HepG2 (cell line): ENCODE results near the gene TEX14. TPM values are rescaled to one million over a fixed set of nuclear protein-coding genes. Genes with fewer than 3 reads are reported as not detected.
A peak's percentile ranks its signal among the peaks of the same experiment; 100 is the strongest.

Experiments used
- CREB1 ChIP-seq, 2 experiments: fragments of 450-650 bp in 1 of 2; IDR thresholded peaks; 2 replicates each; pipeline ENCODE4 v1.6.1; 2016 to 2017; ENCODE audit warnings: control low read depth in 1 of 2, mild to moderate bottlenecking in 1 of 2, missing compliant biosample characterization in 1 of 2, missing genetic modification characterization in 1 of 2
- HDAC2 ChIP-seq: sonication (generic); formaldehyde crosslinking; IDR thresholded peaks from 2 replicates; pipeline ENCODE4 v1.4.0; 2020; ENCODE audit warnings: missing genetic modification reagents
- HNRNPK ChIP-seq: fragments of 200-400 bp; formaldehyde crosslinking; IDR thresholded peaks from 2 replicates; pipeline ENCODE4 v1.6.1; 2018; ENCODE audit warnings: low read length, low read depth, moderate library complexity, mild to moderate bottlenecking; ENCODE audit not compliant: poor library complexity, severe bottlenecking
- KAT7 ChIP-seq: IDR thresholded peaks from 2 replicates; pipeline ENCODE4 v1.6.1; 2018; ENCODE audit warnings: borderline replicate concordance, missing compliant biosample characterization
- MAFF ChIP-seq: IDR thresholded peaks from 2 replicates; pipeline ENCODE4 v1.6.1; 2011; ENCODE audit warnings: low read depth, low read length, improper control_type of control experiment
- NCOA1 ChIP-seq: sonication (generic); formaldehyde crosslinking; IDR thresholded peaks from 2 replicates; pipeline ENCODE4 v1.9.0; 2021; ENCODE audit warnings: missing genetic modification reagents
- NFIB ChIP-seq: sonication (generic); formaldehyde crosslinking; IDR thresholded peaks from 2 replicates; pipeline ENCODE4 v1.9.0; 2021; ENCODE audit warnings: missing genetic modification reagents, mild to moderate bottlenecking, borderline replicate concordance
- NKX3-1 ChIP-seq: sonication (generic); formaldehyde crosslinking; IDR thresholded peaks from 2 replicates; pipeline ENCODE4 v1.5.0; 2020; ENCODE audit warnings: missing genetic modification reagents
- PHF21A ChIP-seq: sonication (generic); formaldehyde crosslinking; IDR thresholded peaks from 2 replicates; pipeline ENCODE4 v1.5.0; 2020; ENCODE audit warnings: mild to moderate bottlenecking, missing genetic modification reagents
- SALL1 ChIP-seq: sonication (generic); formaldehyde crosslinking; IDR thresholded peaks from 2 replicates; pipeline ENCODE4 v1.8.0; 2022; ENCODE audit warnings: mild to moderate bottlenecking, missing genetic modification reagents
- SNAPC5 ChIP-seq: sonication (generic); formaldehyde crosslinking; IDR thresholded peaks from 2 replicates; pipeline ENCODE4 v1.8.1; 2023; ENCODE audit warnings: mild to moderate bottlenecking, missing genetic modification reagents, borderline replicate concordance
- ZBTB10 ChIP-seq: sonication (generic); formaldehyde crosslinking; IDR thresholded peaks from 2 replicates; pipeline ENCODE4 v1.4.0; 2020; ENCODE audit warnings: missing genetic modification reagents, borderline replicate concordance
- ZBTB21 ChIP-seq: sonication (generic); formaldehyde crosslinking; IDR thresholded peaks from 2 replicates; pipeline ENCODE4 v1.4.0; 2020; ENCODE audit warnings: missing genetic modification reagents
- ZKSCAN5 ChIP-seq: sonication (generic); formaldehyde crosslinking; IDR thresholded peaks from 2 replicates; pipeline ENCODE4 v1.5.1; 2020; ENCODE audit warnings: mild to moderate bottlenecking, missing genetic modification reagents
- ZNF329 ChIP-seq: sonication (generic); formaldehyde crosslinking; IDR thresholded peaks from 2 replicates; pipeline ENCODE4 v1.9.0; 2021; ENCODE audit warnings: low read depth, mild to moderate bottlenecking, missing genetic modification reagents
- ZNF362 ChIP-seq: sonication (generic); formaldehyde crosslinking; IDR thresholded peaks from 2 replicates; pipeline ENCODE4 v1.4.0; 2020; ENCODE audit warnings: missing genetic modification reagents, mild to moderate bottlenecking, borderline replicate concordance
- ZNF772 ChIP-seq: sonication (generic); formaldehyde crosslinking; IDR thresholded peaks from 2 replicates; pipeline ENCODE4 v1.5.0; 2020; ENCODE audit warnings: mild to moderate bottlenecking, missing genetic modification reagents
- polyA plus RNA-seq, 8 experiments: library from polyadenylated mRNA; depleted of rRNA in 3 of 8; stranded (reverse) in 7 of 8; unstranded in 1 of 8; fragments of >200 nt; fragmentation: Illumina TruSeq in 4 of 8; extraction: Trizol in 4 of 8; gene quantifications; 2 replicates each; pipeline versions ENCODE4 v1.2.1 to v1.2.3, GENCODE V29; 2011 to 2016; ENCODE audit warnings: low read depth in 4 of 8, missing spikeins in 1 of 8, mixed read lengths in 1 of 8; ENCODE audit not compliant: insufficient read depth in 1 of 8
- total RNA-seq, 5 experiments: library from RNA; depleted of rRNA; stranded (reverse); fragments of >200 nt; fragmentation: Illumina TruSeq; extraction: Trizol; gene quantifications; 2 replicates each; pipeline ENCODE4 v1.2.3, GENCODE V29; 2016; ENCODE audit warnings: low read depth in 1 of 5
- TF ChIP-seq, protein P1 (sequence below): sonication (generic); formaldehyde crosslinking; IDR thresholded peaks from 2 replicates; pipeline ENCODE4 v1.4.0; 2020; ENCODE audit warnings: mild to moderate bottlenecking, missing genetic modification reagents

The TEX14 gene
- total and polyA plus RNA-seq, 2 of the 13 experiments (the other 11 are each of a cell fraction or from before 2014, with no cell fraction given): 0.04 to 0.07 TPM

GRCh38 chr17:58531661-58532554 lies 159.9 kb downstream of the TEX14 start (continued):
- TF ChIP-seq PHF21A (no peak), NCOA1 (CRISPR knock-in tag) (no peak), ZBTB21 (CRISPR knock-in tag) (no peak), SALL1 (CRISPR knock-in tag) (no peak), ZKSCAN5 (no peak), KAT7 (CRISPR knock-in tag) (no peak), NKX3-1 (CRISPR knock-in tag) (no peak), SNAPC5 (CRISPR knock-in tag) (no peak), ZNF362 (CRISPR knock-in tag) (no peak), MAFF (no peak), ZNF772 (CRISPR knock-in tag) (no peak), NFIB (no peak), HDAC2 (no peak), ZNF329 (CRISPR knock-in tag) (no peak), ZBTB10 (CRISPR knock-in tag) (no peak), CREB1 (IDR thresholded peaks at IDR 0.05) (no peak), CREB1 (CRISPR knock-in tag; IDR thresholded peaks at IDR 0.05) (no peak), HNRNPK (no peak)
- TF ChIP-seq, protein P1, sequence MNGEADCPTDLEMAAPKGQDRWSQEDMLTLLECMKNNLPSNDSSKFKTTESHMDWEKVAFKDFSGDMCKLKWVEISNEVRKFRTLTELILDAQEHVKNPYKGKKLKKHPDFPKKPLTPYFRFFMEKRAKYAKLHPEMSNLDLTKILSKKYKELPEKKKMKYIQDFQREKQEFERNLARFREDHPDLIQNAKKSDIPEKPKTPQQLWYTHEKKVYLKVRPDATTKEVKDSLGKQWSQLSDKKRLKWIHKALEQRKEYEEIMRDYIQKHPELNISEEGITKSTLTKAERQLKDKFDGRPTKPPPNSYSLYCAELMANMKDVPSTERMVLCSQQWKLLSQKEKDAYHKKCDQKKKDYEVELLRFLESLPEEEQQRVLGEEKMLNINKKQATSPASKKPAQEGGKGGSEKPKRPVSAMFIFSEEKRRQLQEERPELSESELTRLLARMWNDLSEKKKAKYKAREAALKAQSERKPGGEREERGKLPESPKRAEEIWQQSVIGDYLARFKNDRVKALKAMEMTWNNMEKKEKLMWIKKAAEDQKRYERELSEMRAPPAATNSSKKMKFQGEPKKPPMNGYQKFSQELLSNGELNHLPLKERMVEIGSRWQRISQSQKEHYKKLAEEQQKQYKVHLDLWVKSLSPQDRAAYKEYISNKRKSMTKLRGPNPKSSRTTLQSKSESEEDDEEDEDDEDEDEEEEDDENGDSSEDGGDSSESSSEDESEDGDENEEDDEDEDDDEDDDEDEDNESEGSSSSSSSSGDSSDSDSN (CRISPR knock-in tag): peak; percentile 27; the same call in 1 of the 2 replicates
- TF ChIP-seq, all 625 proteins: peak for 21
